Ascending aorta (tissue), 2 donors: ENCODE results near the gene ZSWIM5. TPM values are rescaled to one million over a fixed set of nuclear protein-coding genes. Genes with fewer than 3 reads are reported as not detected.

Experiments
- DNase-seq, 2 donors: peaks; one replicate each; pipeline ENCODE4 v3.0.0-alpha.2; 2019; ENCODE audit warnings: low spot score in 2 of 2
- H3K27ac ChIP-seq, 2 donors: fragments of 200-600 bp; sonication (generic); one replicate each; pipeline ENCODE4 v1.5.1; 2016 to 2017; ENCODE audit warnings: mild to moderate bottlenecking in 1 of 2
- H3K27me3 ChIP-seq: fragments of 200-600 bp; sonication (generic); one replicate; pipeline ENCODE4 v1.5.1; 2017
- H3K36me3 ChIP-seq, 2 donors: fragments of 200-600 bp; sonication (generic); one replicate each; pipeline ENCODE4 v1.5.1; 2016
- H3K4me1 ChIP-seq, 2 donors: fragments of 200-600 bp; sonication (generic); one replicate each; pipeline ENCODE4 v1.5.1; 2016 to 2017; ENCODE audit warnings: mild to moderate bottlenecking in 1 of 2
- H3K4me3 ChIP-seq, 2 donors: fragments of 200-600 bp; sonication (generic); one replicate each; pipeline ENCODE4 v1.5.1; 2016 to 2017; ENCODE audit warnings: mild to moderate bottlenecking in 1 of 2
- H3K9me3 ChIP-seq, 2 donors: fragments of 200-600 bp; sonication (generic); one replicate each; pipeline ENCODE4 v1.5.1; 2016
- CTCF ChIP-seq, 3 experiments: fragments of 200-600 bp in 2 of 3; fragments of 450-650 bp in 1 of 3; sonication (generic) in 2 of 3; IDR thresholded peaks; one replicate each; pipeline ENCODE4 v1.5.1; 2016 to 2019; ENCODE audit warnings: antibody characterized with exemption in 3 of 3, mild to moderate bottlenecking in 1 of 3, moderate library complexity in 1 of 3
- intact Hi-C: fragments of 100-400 bp; cut with DNase I; formaldehyde crosslinking; loops from one replicate; pipeline ENCODE4 v1.15.1; 2023
- total RNA-seq: library from RNA; depleted of rRNA; stranded (reverse); fragments of >200 nt; gene quantifications from one replicate; pipeline ENCODE4 v1.1.0, GENCODE V29; 2016

Gene ZSWIM5
- total RNA-seq, 1 donor from 2014 or later = 1.2 TPM

GRCh38 chr1:45059829-45060228 lies 146.6 kb downstream of the ZSWIM5 start:
- no peaks in the 10 kb centered on the region for H3K4me1 ChIP-seq
- H3K4me3 ChIP-seq = no peak overlapping the region
- no peak for TF ChIP-seq CTCF (IDR thresholded peaks at IDR 0.05)
- H3K9me3 ChIP-seq = no peaks in the 10 kb centered on the region
- no peaks in the 10 kb centered on the region for H3K27me3 ChIP-seq
- no peak overlapping the region for H3K27ac ChIP-seq
- DNase-seq = no peak
- H3K36me3 ChIP-seq = peaks cover 3 to 10% of the 10 kb centered on the region in 2 donors
- intact Hi-C loops = no loop called here

DNA sequence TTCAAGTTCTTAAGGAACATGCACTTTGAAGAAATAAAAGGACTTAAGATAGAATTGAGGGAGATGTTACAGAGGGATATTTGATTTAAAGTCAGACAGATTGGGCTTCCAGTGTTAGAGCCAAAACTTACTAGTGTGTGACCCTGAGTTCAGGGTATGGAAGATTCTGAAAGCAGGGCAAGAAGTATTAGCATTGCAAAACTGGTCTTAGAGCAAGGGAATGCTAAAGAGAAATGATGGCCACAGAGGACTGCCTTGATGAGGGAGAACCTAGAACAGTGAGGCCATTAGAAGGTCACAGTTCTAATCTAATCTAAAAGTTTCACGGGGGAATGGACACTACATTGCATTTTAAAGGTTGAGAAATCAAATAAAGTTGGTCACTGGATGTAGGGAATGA lies 148.9 kb downstream of the ZSWIM5 start:
- Histone ChIP-seq H3K4me1 (no peaks in the 10 kb centered on the region), H3K4me3 (no peak overlapping the region), H3K9me3 (no peaks in the 10 kb centered on the region), H3K36me3 (peaks cover 3 to 10% of the 10 kb centered on the region in 2 donors), H3K27me3 (no peaks in the 10 kb centered on the region), H3K27ac (no peak overlapping the region)
- intact Hi-C loops = no loop called here
- no peak for TF ChIP-seq CTCF (IDR thresholded peaks at IDR 0.05)
- DNase-seq = no peak

DNA sequence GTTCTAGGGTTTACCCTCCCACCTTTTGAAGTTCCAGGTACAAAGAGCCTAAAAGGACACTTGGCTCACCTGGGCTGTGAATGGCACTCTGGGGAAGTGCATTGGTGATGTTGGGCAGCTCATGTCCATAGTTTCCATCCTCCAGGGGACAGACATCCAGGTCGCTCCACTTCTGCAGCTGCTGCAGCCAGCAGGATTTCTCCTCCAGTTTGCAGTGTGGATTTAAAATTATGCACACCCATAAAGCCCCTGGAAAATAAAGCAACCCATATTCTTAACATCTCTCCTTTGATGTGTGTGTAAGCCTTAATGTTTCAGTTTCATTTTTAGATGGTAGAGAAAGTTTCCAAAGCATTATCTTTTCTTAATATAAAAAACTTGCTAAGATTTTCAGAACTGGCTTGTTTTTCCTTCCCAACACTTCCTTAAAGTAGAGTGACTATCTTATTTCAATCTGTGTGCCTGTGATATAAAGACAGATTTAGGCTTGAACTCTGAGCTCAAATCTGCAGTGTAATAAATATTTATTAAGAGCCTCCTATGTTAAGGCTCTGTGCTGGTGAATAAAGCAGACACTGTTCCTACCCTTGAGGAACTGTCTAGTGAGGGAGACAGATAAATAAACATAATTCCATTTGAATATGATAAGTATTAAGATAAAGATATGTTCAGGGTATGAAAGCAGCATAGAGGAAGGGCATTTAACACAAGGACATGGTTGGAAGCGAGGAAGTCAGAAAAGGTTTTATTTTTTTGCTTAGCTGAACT lies 155.2 kb downstream of the ZSWIM5 start:
- H3K27me3 ChIP-seq = no peaks in the 10 kb centered on the region
- intact Hi-C loops = no loop called here
- H3K4me1 ChIP-seq = no peaks in the 10 kb centered on the region
- H3K27ac ChIP-seq = no peak overlapping the region
- TF ChIP-seq CTCF (IDR thresholded peaks at IDR 0.05) = no peak
- no peaks in the 10 kb centered on the region for H3K36me3 ChIP-seq
- no peak overlapping the region for H3K4me3 ChIP-seq
- no peaks in the 10 kb centered on the region for H3K9me3 ChIP-seq
- no peak for DNase-seq

DNA sequence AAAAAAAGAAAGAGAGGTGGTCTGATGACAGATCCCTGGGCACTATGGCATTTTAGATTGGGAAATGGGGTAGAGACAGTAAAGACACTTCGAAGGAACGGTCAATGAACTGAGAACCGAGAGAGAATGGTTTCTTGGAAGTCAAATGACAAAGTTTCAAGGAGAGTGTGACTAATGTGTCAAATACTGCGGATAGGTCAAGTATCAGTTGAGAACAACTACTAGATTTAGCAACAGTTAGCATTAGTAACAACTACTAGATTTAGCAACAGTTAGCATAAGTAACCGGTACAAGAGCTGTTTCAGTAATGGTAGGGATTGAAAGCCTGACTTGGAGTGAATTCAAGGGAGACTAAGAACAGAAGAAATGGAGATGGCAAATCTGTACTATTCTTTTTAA lies 159.4 kb downstream of the ZSWIM5 start:
- Histone ChIP-seq H3K27ac (no peak overlapping the region), H3K27me3 (no peaks in the 10 kb centered on the region), H3K4me3 (no peak overlapping the region), H3K4me1 (no peaks in the 10 kb centered on the region), H3K36me3 (no peaks in the 10 kb centered on the region), H3K9me3 (no peaks in the 10 kb centered on the region)
- intact Hi-C loops = no loop called here
- DNase-seq = no peak
- TF ChIP-seq CTCF (IDR thresholded peaks at IDR 0.05) = no peak

GRCh38 chr1:45044916-45045315 lies 161.5 kb downstream of the ZSWIM5 start:
- no peak for DNase-seq
- intact Hi-C loops = no loop called here
- Histone ChIP-seq H3K4me1 (no peaks in the 10 kb centered on the region), H3K36me3 (no peaks in the 10 kb centered on the region), H3K27me3 (no peaks in the 10 kb centered on the region), H3K9me3 (no peaks in the 10 kb centered on the region), H3K27ac (no peak overlapping the region), H3K4me3 (no peak overlapping the region)
- no peak for TF ChIP-seq CTCF (IDR thresholded peaks at IDR 0.05)
